ENCODE data around the gene HEATR9. TPM values are rescaled to one million over a fixed set of nuclear protein-coding genes. Genes with fewer than 3 reads are reported as not detected.

HEATR9 gene
- not detected for total RNA-seq

DNA sequence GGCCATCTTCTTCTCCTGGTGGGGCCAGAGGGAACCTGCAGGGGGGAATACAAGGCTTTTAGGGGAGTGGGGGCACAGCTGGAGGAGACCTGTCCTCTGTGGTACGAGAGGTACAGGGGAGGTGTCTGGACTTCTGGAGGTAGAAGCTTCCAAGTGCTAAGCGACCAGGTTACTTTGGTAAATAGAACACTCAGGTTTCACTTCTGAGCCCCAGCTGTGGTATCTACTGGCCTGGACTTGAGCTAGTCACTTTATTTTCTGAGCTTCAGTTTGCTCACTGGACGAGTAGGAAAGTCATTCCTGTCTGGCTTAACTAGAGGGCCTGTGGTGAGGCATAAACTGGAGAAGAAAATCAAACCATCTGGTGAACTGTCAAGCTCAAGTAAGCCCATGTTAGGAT lies at the start of gene HEATR9:
TSS of gene HEATR9 (minus strand) at position 155 of the 400 bp plus-strand sequence. CDS start at position 6, 149 bp downstream.
- Histone ChIP-seq H3K4me1 (no peaks in the 10 kb centered on the region), H3K9me3 (no peaks in the 10 kb centered on the region), H3K27me3 (no peaks in the 10 kb centered on the region), H3K27ac (no peak within 1 kb of the TSS), H3K4me3 (no peak within 1 kb of the TSS), H3K36me3 (no peaks in the 10 kb centered on the region)
- DNase-seq, result no peak
- TF ChIP-seq POLR2A (IDR thresholded peaks at IDR 0.05), result no peak
- TF ChIP-seq CTCF (IDR thresholded peaks at IDR 0.05), result no peak
- intact Hi-C loops (cut with DNase I; ENCODE audit: low total_unique reads), result no loop called here

- Histone ChIP-seq H3K36me3 (no peaks in the 10 kb centered on the region), H3K9me3 (no peaks in the 10 kb centered on the region), H3K4me1 (no peaks in the 10 kb centered on the region), H3K27ac (no peak overlapping the region), H3K27me3 (no peaks in the 10 kb centered on the region), H3K4me3 (no peak overlapping the region)
- TF ChIP-seq POLR2A (IDR thresholded peaks at IDR 0.05) (no peak), CTCF (IDR thresholded peaks at IDR 0.05) (no peak)
- no peak for DNase-seq
- intact Hi-C loops (cut with DNase I; ENCODE audit: low total_unique reads), result no loop called here
Observed at GRCh38 chr17:35917519-35918213, 49.0 kb upstream of the HEATR9 start.

DNA sequence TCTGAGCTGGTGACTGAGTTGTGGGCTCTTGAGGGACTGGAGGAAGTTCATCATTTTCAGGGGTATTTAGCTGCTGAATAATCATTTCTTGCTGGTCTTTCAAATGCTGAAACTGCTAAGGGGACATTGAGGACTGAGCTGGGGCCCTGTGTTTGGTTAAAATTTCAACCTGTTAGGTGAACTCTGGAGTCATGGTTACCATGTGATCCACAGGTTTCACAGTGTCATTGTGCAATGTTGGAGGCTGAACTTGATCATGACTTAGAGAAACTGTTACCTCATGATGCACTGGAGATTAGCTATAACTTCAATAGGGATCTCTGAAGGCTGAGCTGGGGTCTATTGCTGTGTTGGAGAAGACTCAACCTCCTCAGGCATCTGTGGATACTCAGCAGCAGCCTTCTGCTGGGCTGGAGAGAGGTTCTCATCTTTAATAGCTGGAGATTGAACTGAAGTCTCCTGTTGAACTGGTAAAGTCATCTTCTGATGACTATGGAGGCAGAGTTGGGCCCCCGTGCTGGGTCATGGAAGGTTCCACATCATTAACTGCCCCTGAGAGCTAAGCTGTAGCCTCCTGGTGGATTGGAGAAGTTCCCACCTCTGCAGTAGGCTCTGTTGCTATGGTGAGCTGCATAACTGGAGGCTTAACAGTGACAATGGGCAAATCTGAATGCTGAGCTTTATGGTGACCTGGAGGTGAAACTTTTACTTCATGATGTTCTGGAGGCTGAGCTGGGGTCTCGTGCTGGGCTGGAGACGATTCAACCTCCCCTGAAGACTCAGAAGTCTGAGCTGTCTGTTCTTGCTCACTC lies 46.7 kb upstream of the HEATR9 start:
- TF ChIP-seq CTCF (IDR thresholded peaks at IDR 0.05), result no peak
- TF ChIP-seq POLR2A (IDR thresholded peaks at IDR 0.05), result no peak
- Histone ChIP-seq H3K36me3 (no peaks in the 10 kb centered on the region), H3K27me3 (no peaks in the 10 kb centered on the region)

GRCh38 chr17:35914354-35914753 lies 45.7 kb upstream of the HEATR9 start:
- H3K9me3 ChIP-seq, result no peaks in the 10 kb centered on the region
- no peaks in the 10 kb centered on the region for H3K27me3 ChIP-seq
- DNase-seq, result no peak
- no peak overlapping the region for H3K27ac ChIP-seq
- no peak overlapping the region for H3K4me3 ChIP-seq
- TF ChIP-seq CTCF (IDR thresholded peaks at IDR 0.05) (no peak), POLR2A (IDR thresholded peaks at IDR 0.05) (no peak)
- intact Hi-C loops (cut with DNase I; ENCODE audit: low total_unique reads), result no loop called here
- no peaks in the 10 kb centered on the region for H3K36me3 ChIP-seq
- H3K4me1 ChIP-seq, result no peaks in the 10 kb centered on the region

More for the DNA sequence above, 46.7 kb upstream of the HEATR9 start:
- no peak overlapping the region for H3K27ac ChIP-seq
- intact Hi-C loops (cut with DNase I; ENCODE audit: low total_unique reads), result no loop called here
- H3K4me1 ChIP-seq, result no peaks in the 10 kb centered on the region
- no peaks in the 10 kb centered on the region for H3K9me3 ChIP-seq
- no peak overlapping the region for H3K4me3 ChIP-seq
- DNase-seq, result no peak

GRCh38 chr17:35913609-35914008 lies 44.9 kb upstream of the HEATR9 start:
- no peak overlapping the region for H3K27ac ChIP-seq
- H3K9me3 ChIP-seq, result no peaks in the 10 kb centered on the region
- TF ChIP-seq CTCF (IDR thresholded peaks at IDR 0.05) (no peak), POLR2A (IDR thresholded peaks at IDR 0.05) (no peak)
- H3K4me3 ChIP-seq, result no peak overlapping the region
- no peak for DNase-seq
- no peaks in the 10 kb centered on the region for H3K27me3 ChIP-seq
- intact Hi-C loops (cut with DNase I; ENCODE audit: low total_unique reads), result no loop called here
- H3K4me1 ChIP-seq, result no peaks in the 10 kb centered on the region
- no peaks in the 10 kb centered on the region for H3K36me3 ChIP-seq

All from uterus (tissue), 4 donors.